ENCODE data around the gene CEP57L1.

Gene CEP57L1

DNA sequence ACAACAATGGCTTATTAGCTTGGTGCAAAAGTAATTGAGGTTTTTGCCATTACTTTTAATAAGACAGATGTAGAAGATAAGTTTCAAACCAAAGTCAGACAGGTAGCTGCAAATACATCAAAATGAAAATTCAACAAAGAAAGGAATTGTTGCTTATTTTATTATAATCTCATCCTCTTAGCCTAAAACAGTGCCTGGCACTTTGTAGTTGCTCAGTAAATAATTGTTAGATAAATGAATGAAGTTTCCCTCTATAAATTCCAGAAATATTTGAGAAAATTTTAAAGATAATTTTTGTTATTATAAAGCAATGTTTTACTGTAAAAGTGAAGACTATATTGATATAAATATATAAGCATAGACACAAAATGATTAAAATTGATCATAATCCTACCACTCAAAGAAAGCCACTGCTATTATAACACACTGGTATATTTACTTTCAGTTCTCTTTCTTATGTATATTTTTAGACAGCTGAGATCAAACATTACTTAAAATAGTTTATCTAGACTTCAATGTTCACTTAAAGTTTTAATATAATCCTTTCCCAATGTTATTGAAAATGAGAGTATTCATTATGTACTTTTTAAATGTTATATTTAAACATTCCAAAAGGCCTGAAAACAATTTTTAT lies 43.2 kb upstream of the CEP57L1 start:
- Histone ChIP-seq H3F3A (ENCODE audit: insufficient read depth, low read length) (no peaks in the 10 kb centered on the region; the same call in 1 of the 2 replicates), H3K4me3 (ENCODE audit: low read length) (0 out of 2 replicates have a peak overlapping the region, but pooled peaks have one; percentile 1), H2AFZ (ENCODE audit: low read length) (no peak overlapping the region), H3K4me1 (ENCODE audit: low read length) (peaks cover 46% of the 10 kb centered on the region), H3K36me3 (replicated peaks; ENCODE audit: insufficient read depth, low read length) (no peaks in the 10 kb centered on the region), H3K27me3 (replicated peaks; ENCODE audit: insufficient read depth, low read length) (peaks cover 3% of the 10 kb centered on the region; the same call in 1 of the 2 replicates), H3K9ac (ENCODE audit: low read length) (no peak overlapping the region), H3K79me2 (ENCODE audit: low read length) (peaks cover 80% of the 10 kb centered on the region), H4K20me1 (ENCODE audit: insufficient read depth, low read length) (no peaks in the 10 kb centered on the region), H3K9me2 (replicated peaks; ENCODE audit: insufficient read depth, low read length) (no peaks in the 10 kb centered on the region), H3K27ac (ENCODE audit: low read length) (no peak overlapping the region), H3K4me2 (ENCODE audit: low read depth, low read length) (peak overlapping the region; percentile 76), H3K9me3 (replicated peaks; ENCODE audit: insufficient read depth, low read length) (no peaks in the 10 kb centered on the region)
- DNase-seq = no peak
- TF ChIP-seq EZH2 (optimal IDR thresholded peaks at IDR 0.05; ENCODE audit: low read depth, low read length) (no peak), EZH2phosphoT487 (IDR thresholded peaks at IDR 0.05; ENCODE audit: low read length) (no peak), CTCF (IDR thresholded peaks at IDR 0.05; ENCODE audit: low read length) (no peak)

DNA sequence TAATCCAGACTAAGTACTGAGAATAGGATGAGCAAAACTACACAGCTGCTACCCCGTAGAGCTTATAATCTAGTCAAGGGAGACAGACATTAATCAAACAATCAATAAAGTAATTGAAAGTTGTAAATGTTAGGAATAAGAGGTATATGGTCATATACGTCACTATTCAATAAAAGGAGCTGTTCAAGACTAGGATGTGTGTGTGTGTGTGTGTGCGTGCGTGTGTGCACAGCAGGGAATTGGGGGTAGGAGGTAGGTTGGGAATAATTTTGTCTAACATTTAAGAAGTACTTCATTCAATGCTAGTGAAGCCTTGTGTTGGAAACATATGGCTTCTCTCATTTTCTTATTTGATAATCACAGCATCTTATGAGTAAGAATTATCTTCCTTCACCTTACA lies 42.5 kb upstream of the CEP57L1 start:
- H3K9ac ChIP-seq (ENCODE audit: low read length) = no peak overlapping the region
- peak overlapping the region; percentile 76 for H3K4me2 ChIP-seq (ENCODE audit: low read depth, low read length)
- TF ChIP-seq EZH2phosphoT487 (IDR thresholded peaks at IDR 0.05; ENCODE audit: low read length) (no peak), EZH2 (optimal IDR thresholded peaks at IDR 0.05; ENCODE audit: low read depth, low read length) (no peak), CTCF (IDR thresholded peaks at IDR 0.05; ENCODE audit: low read length) (no peak)
- H3K4me1 ChIP-seq (ENCODE audit: low read length) = peaks cover 46% of the 10 kb centered on the region
- DNase-seq = no peak
- no peak overlapping the region for H2AFZ ChIP-seq (ENCODE audit: low read length)
- H3K79me2 ChIP-seq (ENCODE audit: low read length) = peaks cover 86% of the 10 kb centered on the region
- H3K9me3 ChIP-seq (replicated peaks; ENCODE audit: insufficient read depth, low read length) = no peaks in the 10 kb centered on the region
- no peaks in the 10 kb centered on the region for H3K9me2 ChIP-seq (replicated peaks; ENCODE audit: insufficient read depth, low read length)
- no peaks in the 10 kb centered on the region; the same call in 1 of the 2 replicates for H3F3A ChIP-seq (ENCODE audit: insufficient read depth, low read length)
- no peaks in the 10 kb centered on the region for H3K36me3 ChIP-seq (replicated peaks; ENCODE audit: insufficient read depth, low read length)
- H3K4me3 ChIP-seq (ENCODE audit: low read length) = 0 out of 2 replicates have a peak overlapping the region, but pooled peaks have one; percentile 1
- H3K27me3 ChIP-seq (replicated peaks; ENCODE audit: insufficient read depth, low read length) = peaks cover 3% of the 10 kb centered on the region; the same call in 1 of the 2 replicates
- H3K27ac ChIP-seq (ENCODE audit: low read length) = no peak overlapping the region
- no peaks in the 10 kb centered on the region for H4K20me1 ChIP-seq (ENCODE audit: insufficient read depth, low read length)

GRCh38 chr6:109053336-109053735 lies 42.0 kb upstream of the CEP57L1 start:
- DNase-seq = no peak
- Histone ChIP-seq H2AFZ (ENCODE audit: low read length) (no peak overlapping the region), H3K4me2 (ENCODE audit: low read depth, low read length) (peak overlapping the region; percentile 76; the same call in 1 of the 2 replicates), H3K9ac (ENCODE audit: low read length) (no peak overlapping the region), H3K4me1 (ENCODE audit: low read length) (peaks cover 42% of the 10 kb centered on the region), H3F3A (ENCODE audit: insufficient read depth, low read length) (no peaks in the 10 kb centered on the region; the same call in 1 of the 2 replicates), H3K79me2 (ENCODE audit: low read length) (peaks cover 90% of the 10 kb centered on the region), H3K36me3 (replicated peaks; ENCODE audit: insufficient read depth, low read length) (no peaks in the 10 kb centered on the region), H3K9me3 (replicated peaks; ENCODE audit: insufficient read depth, low read length) (no peaks in the 10 kb centered on the region), H3K4me3 (ENCODE audit: low read length) (no peak overlapping the region), H4K20me1 (ENCODE audit: insufficient read depth, low read length) (no peaks in the 10 kb centered on the region), H3K27me3 (replicated peaks; ENCODE audit: insufficient read depth, low read length) (peaks cover 3% of the 10 kb centered on the region; the same call in 1 of the 2 replicates), H3K27ac (ENCODE audit: low read length) (no peak overlapping the region), H3K9me2 (replicated peaks; ENCODE audit: insufficient read depth, low read length) (no peaks in the 10 kb centered on the region)
- no peak for TF ChIP-seq EZH2 (optimal IDR thresholded peaks at IDR 0.05; ENCODE audit: low read depth, low read length)
- TF ChIP-seq EZH2phosphoT487 (IDR thresholded peaks at IDR 0.05; ENCODE audit: low read length) = no peak
- TF ChIP-seq CTCF (IDR thresholded peaks at IDR 0.05; ENCODE audit: low read length) = no peak
